SKM-1 (cell line): ENCODE data around the gene ZNF407.
"Not testable (repeated sequence)": the region's sequence is repeated elsewhere in the genome, so short reads cannot be mapped to it uniquely, and the experiment has no call there.

Source experiments
- DNase-seq: peaks from one replicate; lab custom pipeline; 2025; ENCODE audit not compliant: unreplicated experiment; lab: John Stamatoyannopoulos, UW

ZNF407 gene

GRCh38 chr18:75085676-75086075, 488.0 kb downstream of the ZNF407 start:
- DNase-seq: not testable (repeated sequence)

- no peak for DNase-seq
Measured at GRCh38 chr18:75086494-75087034, 488.9 kb downstream of the ZNF407 start.

- DNase-seq: no peak
Measured at GRCh38 chr18:75087119-75088020, 489.7 kb downstream of the ZNF407 start.

GRCh38 chr18:75088021-75088506, 490.4 kb downstream of the ZNF407 start:
- DNase-seq: no peak

- no peak for DNase-seq
Measured at GRCh38 chr18:75088622-75089211, 491.0 kb downstream of the ZNF407 start.

- no peak for DNase-seq
Measured at GRCh38 chr18:75089748-75090327, 492.2 kb downstream of the ZNF407 start.

GRCh38 chr18:75090336-75090735, 492.7 kb downstream of the ZNF407 start:
- no peak for DNase-seq

GRCh38 chr18:75097491-75098225, 500.0 kb downstream of the ZNF407 start:
- no peak for DNase-seq

GRCh38 chr18:75100832-75101630, 503.4 kb downstream of the ZNF407 start:
- DNase-seq: no peak

GRCh38 chr18:75101916-75102315, 504.2 kb downstream of the ZNF407 start:
- no peak for DNase-seq

- not testable (repeated sequence) for DNase-seq
Measured at GRCh38 chr18:75104029-75104428, 506.4 kb downstream of the ZNF407 start.

GRCh38 chr18:75104483-75104882, 506.8 kb downstream of the ZNF407 start:
- no peak for DNase-seq

- DNase-seq: no peak
Measured at GRCh38 chr18:75105551-75106254, 508.0 kb downstream of the ZNF407 start.

- no peak for DNase-seq
Measured at GRCh38 chr18:75106746-75107145, 509.1 kb downstream of the ZNF407 start.

- no peak for DNase-seq
Measured at GRCh38 chr18:75107196-75107930, 509.7 kb downstream of the ZNF407 start.

GRCh38 chr18:75107931-75108276, 510.2 kb downstream of the ZNF407 start:
- DNase-seq: no peak

- DNase-seq: no peak
Measured at GRCh38 chr18:75108579-75109318, 511.1 kb downstream of the ZNF407 start.

- DNase-seq: no peak
Measured at GRCh38 chr18:75109319-75109691, 511.6 kb downstream of the ZNF407 start.
